Uterus (tissue), 2 donors: ENCODE results near the gene SPCS1.

Experiments used
- CTCF ChIP-seq, 4 experiments: fragments of 200-600 bp in 2 of 4; fragments of 450-650 bp in 2 of 4; sonication (generic) in 2 of 4; IDR thresholded peaks; one replicate each; pipeline ENCODE4 v1.5.1; 2016 to 2019; ENCODE audit warnings: antibody characterized with exemption in 4 of 4, mild to moderate bottlenecking in 2 of 4, moderate library complexity in 1 of 4
- POLR2A ChIP-seq, 2 donors: fragments of 450-650 bp; IDR thresholded peaks; one replicate each; pipeline ENCODE4 v1.6.1; 2016; ENCODE audit warnings: antibody characterized with exemption in 2 of 2, mild to moderate bottlenecking in 1 of 2, moderate library complexity in 1 of 2

GRCh38 chr3:52685285-52685708 lies 20.6 kb upstream of the SPCS1 start:
- TF ChIP-seq POLR2A (IDR thresholded peaks at IDR 0.05) (no peak), CTCF (IDR thresholded peaks at IDR 0.05) (no peak)
